ENCODE data around the gene BCKDHB. TPM values are rescaled to one million over a fixed set of nuclear protein-coding genes. Genes with fewer than 3 reads are reported as not detected.

Gene BCKDHB
- total RNA-seq, result 9.0 and 12.5 TPM in 2 replicates

GRCh38 chr6:80106418-80107235 lies at the start of gene BCKDHB:
BCKDHB (plus strand) TSS chr6:80106671; CDS start chr6:80106694, 23 bp downstream.

Other genes with a start within 250 kb of the BCKDHB start
- gene ELOVL4, start 159.1 kb upstream of the BCKDHB start, total RNA-seq, result 0.11 and 0.60 TPM in 2 replicates
- gene TTK, start 102.0 kb upstream of the BCKDHB start, total RNA-seq, result 2.7 and 3.4 TPM in 2 replicates

All from dermis lymphatic vessel endothelial cell (primary cell).